ENCODE measurements around the gene DYNLT2.

GRCh38 chr6:169776379-169776778 is 25.0 kb upstream of the DYNLT2 start:
- no peak for TF ChIP-seq EZH2 (IDR thresholded peaks at IDR 0.05; ENCODE audit: borderline replicate concordance)
- TF ChIP-seq, protein P1, sequence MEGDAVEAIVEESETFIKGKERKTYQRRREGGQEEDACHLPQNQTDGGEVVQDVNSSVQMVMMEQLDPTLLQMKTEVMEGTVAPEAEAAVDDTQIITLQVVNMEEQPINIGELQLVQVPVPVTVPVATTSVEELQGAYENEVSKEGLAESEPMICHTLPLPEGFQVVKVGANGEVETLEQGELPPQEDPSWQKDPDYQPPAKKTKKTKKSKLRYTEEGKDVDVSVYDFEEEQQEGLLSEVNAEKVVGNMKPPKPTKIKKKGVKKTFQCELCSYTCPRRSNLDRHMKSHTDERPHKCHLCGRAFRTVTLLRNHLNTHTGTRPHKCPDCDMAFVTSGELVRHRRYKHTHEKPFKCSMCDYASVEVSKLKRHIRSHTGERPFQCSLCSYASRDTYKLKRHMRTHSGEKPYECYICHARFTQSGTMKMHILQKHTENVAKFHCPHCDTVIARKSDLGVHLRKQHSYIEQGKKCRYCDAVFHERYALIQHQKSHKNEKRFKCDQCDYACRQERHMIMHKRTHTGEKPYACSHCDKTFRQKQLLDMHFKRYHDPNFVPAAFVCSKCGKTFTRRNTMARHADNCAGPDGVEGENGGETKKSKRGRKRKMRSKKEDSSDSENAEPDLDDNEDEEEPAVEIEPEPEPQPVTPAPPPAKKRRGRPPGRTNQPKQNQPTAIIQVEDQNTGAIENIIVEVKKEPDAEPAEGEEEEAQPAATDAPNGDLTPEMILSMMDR (IDR thresholded peaks at IDR 0.05; ENCODE audit: poor library complexity) = no peak
- no peak for TF ChIP-seq EZH2phosphoT487 (IDR thresholded peaks at IDR 0.05; ENCODE audit: low read depth, severe bottlenecking, unreplicated experiment)

All from hepatocyte (in vitro differentiated cells).